H9 (cell line): Measurements from ENCODE around the gene MECP2. TPM values are rescaled to one million over a fixed set of nuclear protein-coding genes. Genes with fewer than 3 reads are reported as not detected.

Experiments used
- DNase-seq: peaks from one replicate; pipeline ENCODE4 v3.0.0-alpha.2; 2017
- H2AFZ ChIP-seq: one replicate; pipeline ENCODE4 v1.6.1; 2013; ENCODE audit warnings: mild to moderate bottlenecking, low read length, control low read depth, moderate library complexity
- H2AK5ac ChIP-seq: 2 replicates; pipeline ENCODE4 v1.6.1; 2013; ENCODE audit warnings: low read length, control low read depth, mixed read lengths; ENCODE audit not compliant: insufficient read length
- H2BK120ac ChIP-seq: one replicate; pipeline ENCODE4 v1.6.1; 2013; ENCODE audit warnings: low read depth, mild to moderate bottlenecking, low read length, control low read depth, inconsistent platforms; ENCODE audit not compliant: poor library complexity, severe bottlenecking
- H2BK12ac ChIP-seq: 2 replicates; pipeline ENCODE4 v1.6.1; 2013; ENCODE audit warnings: low read length, control low read depth, mixed read lengths, low read depth; ENCODE audit not compliant: insufficient read length
- H2BK15ac ChIP-seq: 2 replicates; pipeline ENCODE4 v1.6.1; 2013; ENCODE audit warnings: low read depth, low read length, control low read depth
- H2BK20ac ChIP-seq: one replicate; pipeline ENCODE4 v1.6.1; 2013; ENCODE audit warnings: low read depth, mild to moderate bottlenecking, low read length, control low read depth, inconsistent platforms; ENCODE audit not compliant: poor library complexity, severe bottlenecking
- H2BK5ac ChIP-seq: 2 replicates; pipeline ENCODE4 v1.6.1; 2013; ENCODE audit warnings: low read length, control low read depth, mixed read lengths; ENCODE audit not compliant: insufficient read length
- H3K14ac ChIP-seq: 2 replicates; pipeline ENCODE4 v1.6.1; 2013; ENCODE audit warnings: low read length, control low read depth; ENCODE audit not compliant: insufficient read depth
- H3K18ac ChIP-seq: 2 replicates; pipeline ENCODE4 v1.6.1; 2013; ENCODE audit warnings: low read depth, mild to moderate bottlenecking, mixed read lengths, low read length, control low read depth; ENCODE audit not compliant: insufficient read length
- H3K23ac ChIP-seq: 2 replicates; pipeline ENCODE4 v1.6.1; 2013; ENCODE audit warnings: low read length, control low read depth, mixed read lengths, low read depth; ENCODE audit not compliant: insufficient read length
- H3K23me2 ChIP-seq: 2 replicates; pipeline ENCODE4 v1.6.1; 2013; ENCODE audit warnings: low read depth, mild to moderate bottlenecking, mixed read lengths, low read length, control low read depth; ENCODE audit not compliant: insufficient read length, poor library complexity, severe bottlenecking
- H3K27ac ChIP-seq: 2 replicates; pipeline ENCODE4 v1.5.1; 2013; ENCODE audit warnings: low read length, control low read depth, mixed read lengths, low read depth; ENCODE audit not compliant: insufficient read length
- H3K27me3 ChIP-seq: 2 replicates; pipeline ENCODE4 v1.6.1; 2013; ENCODE audit warnings: low read length, control low read depth, inconsistent platforms; ENCODE audit not compliant: insufficient read depth
- H3K4ac ChIP-seq: 2 replicates; pipeline ENCODE4 v1.6.1; 2013; ENCODE audit warnings: low read depth, mild to moderate bottlenecking, control low read depth, inconsistent platforms, low read length, moderate library complexity
- H3K4me1 ChIP-seq: 2 replicates; pipeline ENCODE4 v1.6.1; 2013; ENCODE audit warnings: low read length, control low read depth, inconsistent platforms; ENCODE audit not compliant: insufficient read depth
- H3K4me2 ChIP-seq: 2 replicates; pipeline ENCODE4 v1.6.1; 2013; ENCODE audit warnings: low read length, control low read depth, mixed read lengths; ENCODE audit not compliant: insufficient read length, insufficient read depth
- H3K56ac ChIP-seq: 2 replicates; pipeline ENCODE4 v1.6.1; 2013; ENCODE audit warnings: low read depth, mild to moderate bottlenecking, mixed read lengths, low read length, control low read depth; ENCODE audit not compliant: insufficient read length
- H3K79me1 ChIP-seq: 2 replicates; pipeline ENCODE4 v1.6.1; 2013; ENCODE audit warnings: low read depth, mild to moderate bottlenecking, moderate library complexity, low read length, control low read depth, inconsistent platforms; ENCODE audit not compliant: insufficient read depth, poor library complexity, severe bottlenecking
- H3K79me2 ChIP-seq: 2 replicates; pipeline ENCODE4 v1.6.1; 2013; ENCODE audit warnings: low read length, control low read depth, inconsistent platforms; ENCODE audit not compliant: insufficient read depth
- H3K9ac ChIP-seq: 2 replicates; pipeline ENCODE4 v1.6.1; 2013; ENCODE audit warnings: low read length, control low read depth, mixed read lengths; ENCODE audit not compliant: insufficient read length; ENCODE audit errors: extremely low read depth
- H3K9me3 ChIP-seq: one replicate; pipeline ENCODE4 v1.6.1; 2013; ENCODE audit warnings: low read depth, low read length, inconsistent platforms; ENCODE audit not compliant: control insufficient read depth
- H3T11ph ChIP-seq: one replicate; pipeline ENCODE4 v1.6.1; 2013; ENCODE audit warnings: mild to moderate bottlenecking, low read length, control low read depth, inconsistent platforms
- H4K20me1 ChIP-seq: one replicate; pipeline ENCODE4 v1.6.1; 2013; ENCODE audit not compliant: control insufficient read depth, insufficient read length, insufficient read depth
- H4K5ac ChIP-seq: 2 replicates; pipeline ENCODE4 v1.6.1; 2013; ENCODE audit warnings: low read depth, mild to moderate bottlenecking, mixed read lengths, low read length, control low read depth; ENCODE audit not compliant: insufficient read length
- H4K8ac ChIP-seq: replicated peaks from 2 replicates; pipeline ENCODE4 v1.6.1; 2013; ENCODE audit warnings: low read length, control low read depth, mixed read lengths, low read depth; ENCODE audit not compliant: insufficient read length
- H4K91ac ChIP-seq: 2 replicates; pipeline ENCODE4 v1.6.1; 2013; ENCODE audit warnings: low read depth, mild to moderate bottlenecking, moderate library complexity, mixed read lengths, low read length, control low read depth; ENCODE audit not compliant: insufficient read length
- H3K27ac Mint-ChIP-seq, 3 experiments: 2 replicates in 2 of 3; 3 replicates in 1 of 3; pipeline ENCODE4 v1.8.0; 2020 to 2021; ENCODE audit warnings: mixed read lengths in 3 of 3, mild to moderate bottlenecking in 1 of 3, moderate library complexity in 1 of 3
- H3K27me3 Mint-ChIP-seq: 2 replicates; pipeline ENCODE4 v1.8.0; 2021; ENCODE audit warnings: low read depth, mild to moderate bottlenecking, moderate library complexity, mixed read lengths
- H3K36me3 Mint-ChIP-seq, 3 experiments: 2 replicates in 2 of 3; 3 replicates in 1 of 3; pipeline ENCODE4 v1.8.0; 2020 to 2021; ENCODE audit warnings: low read depth in 3 of 3, mixed read lengths in 3 of 3; ENCODE audit not compliant: insufficient read depth in 1 of 3
- H3K4me1 Mint-ChIP-seq, 2 experiments: 2 replicates each; pipeline ENCODE4 v1.8.0; 2020; ENCODE audit warnings: mixed read lengths in 2 of 2
- H3K4me3 Mint-ChIP-seq, 2 experiments: 2 replicates in 1 of 2; 3 replicates in 1 of 2; pipeline ENCODE4 v1.8.0; 2020 to 2021; ENCODE audit warnings: mild to moderate bottlenecking in 2 of 2, mixed read lengths in 2 of 2, moderate library complexity in 1 of 2
- H3K9me3 Mint-ChIP-seq, 2 experiments: 2 replicates in 1 of 2; 3 replicates in 1 of 2; pipeline ENCODE4 v1.8.0; 2020; ENCODE audit warnings: mild to moderate bottlenecking in 2 of 2, mixed read lengths in 2 of 2, moderate library complexity in 1 of 2
- CTCF ChIP-seq: fragments of 200-600 bp; sonication (generic); conservative IDR thresholded peaks from 3 replicates; pipeline ENCODE4 v1.8.0; 2021; ENCODE audit warnings: antibody characterized with exemption, mild to moderate bottlenecking
- WGBS: extraction: QIAGEN DNeasy Blood & Tissue Kit; methylation state at CpG from one replicate; pipeline ENCODE4 v1.1.7; 2013; ENCODE audit warnings: missing lambda C conversion rate, low lambda C conversion rate, mixed read lengths; ENCODE audit not compliant: insufficient read length; ENCODE audit errors: extremely low coverage; 5-methylcytosine and 5-hydroxymethylcytosine counted together
- total RNA-seq: library from RNA; stranded (reverse); gene quantifications from 2 replicates; pipeline ENCODE4 v1.2.1, GENCODE V29; 2021

MECP2 gene
- total RNA-seq, 1 experiment from 2014 or later: 32.2 TPM

- Mint-ChIP-seq H3K9me3 (peaks cover 64 to 79% of the 10 kb centered on the region in 2 experiments), H3K27me3 (no peaks in the 10 kb centered on the region), H3K27ac (no peak overlapping the region), H3K4me3 (no peak overlapping the region; a peak in 1 of 5 replicates), H3K4me1 (peaks cover 27 to 31% of the 10 kb centered on the region in 2 experiments), H3K36me3 (peaks cover 13 to 29% (median 20%) of the 10 kb centered on the region in 3 experiments)
- no peak overlapping the region for H3K27ac ChIP-seq
- H3K23ac ChIP-seq: no peak overlapping the region
- peaks cover 32% of the 10 kb centered on the region for H3K9me3 ChIP-seq
- no peak overlapping the region for H4K5ac ChIP-seq
- no peak overlapping the region for H2AFZ ChIP-seq
- H3K79me2 ChIP-seq: no peaks in the 10 kb centered on the region; the same call in 1 of the 2 replicates
- H3K4ac ChIP-seq: no peak overlapping the region
- H4K8ac ChIP-seq: no peak overlapping the region
- H2BK5ac ChIP-seq: no peak overlapping the region
- no peak overlapping the region for H2BK20ac ChIP-seq
- no CpG with 5 or more reads among the region's 7 CpGs for WGBS
- H3K4me2 ChIP-seq: no peak overlapping the region
- H3K23me2 ChIP-seq: no peaks in the 10 kb centered on the region
- no peak overlapping the region for H2BK12ac ChIP-seq
- H3K79me1 ChIP-seq: no peaks in the 10 kb centered on the region
- no peak overlapping the region for H3K18ac ChIP-seq
- no peaks in the 10 kb centered on the region for H3K27me3 ChIP-seq
- H4K20me1 ChIP-seq: no peaks in the 10 kb centered on the region
- no peak overlapping the region for H3K9ac ChIP-seq
- H3K14ac ChIP-seq: no peak overlapping the region
- no peak overlapping the region for H3K56ac ChIP-seq
- H3K4me1 ChIP-seq: no peaks in the 10 kb centered on the region; the same call in 1 of the 2 replicates
- no peak for DNase-seq
- no peak overlapping the region for H2AK5ac ChIP-seq
- no peak overlapping the region for H3T11ph ChIP-seq
- TF ChIP-seq CTCF: no peak
- no peak overlapping the region for H2BK15ac ChIP-seq
- H2BK120ac ChIP-seq: no peak overlapping the region
- H4K91ac ChIP-seq: no peak overlapping the region
Observed at GRCh38 chrX:154040307-154040756, 57.2 kb downstream of the MECP2 start.
